Heart right ventricle (tissue), 16 donors: Measurements from ENCODE around the gene MCTP1. TPM values are rescaled to one million over a fixed set of nuclear protein-coding genes. Genes with fewer than 3 reads are reported as not detected.

Experiments used
- ATAC-seq, 8 donors: fragments of 200-7000 bp; cut with Tn5 transposase; one replicate each; pipeline ENCODE4 v1.9.1; 2020; ENCODE audit warnings: mild to moderate bottlenecking in 8 of 8, moderate library complexity in 8 of 8, moderate number of reproducible peaks in 1 of 8
- DNase-seq, 2 donors: peaks; one replicate each; pipeline ENCODE4 v3.0.0-alpha.2; 2020
- H3K27ac ChIP-seq, 10 donors: fragments of 200-600 bp; sonication (generic) in 2 of 10; one replicate each; pipeline versions ENCODE4 v1.5.0 to v1.8.0; 2020 to 2022; ENCODE audit warnings: mild to moderate bottlenecking in 3 of 10
- H3K27me3 ChIP-seq, 7 donors: fragments of 200-600 bp; one replicate each; pipeline ENCODE4 v1.8.0; 2021 to 2022; ENCODE audit warnings: mild to moderate bottlenecking in 2 of 7
- H3K36me3 ChIP-seq, 9 donors: fragments of 200-600 bp; sonication (generic) in 1 of 9; one replicate each; pipeline versions ENCODE4 v1.5.0 to v1.8.0; 2020 to 2022; ENCODE audit warnings: mild to moderate bottlenecking in 2 of 9
- H3K4me1 ChIP-seq, 9 donors: fragments of 200-600 bp; sonication (generic) in 1 of 9; one replicate each; pipeline versions ENCODE4 v1.5.0 to v1.8.0; 2020 to 2022; ENCODE audit warnings: mild to moderate bottlenecking in 4 of 9
- H3K4me3 ChIP-seq, 10 donors: fragments of 200-600 bp; sonication (generic) in 2 of 10; one replicate each; pipeline versions ENCODE4 v1.5.0 to v1.8.0; 2020 to 2022; ENCODE audit warnings: mild to moderate bottlenecking in 7 of 10, moderate library complexity in 2 of 10
- H3K9me3 ChIP-seq, 11 donors: fragments of 200-600 bp in 10 of 11; sonication (generic) in 2 of 11; one replicate each; pipeline versions ENCODE4 v1.5.0 to v1.8.0; 2013 to 2022; ENCODE audit warnings: mild to moderate bottlenecking in 2 of 11, control low read depth in 1 of 11, moderate library complexity in 1 of 11
- CTCF ChIP-seq, 9 donors: fragments of 200-600 bp; sonication (generic) in 2 of 9; IDR thresholded peaks; one replicate each; pipeline versions ENCODE4 v1.5.0 to v1.8.0; 2021 to 2022; ENCODE audit warnings: antibody characterized with exemption in 9 of 9, mild to moderate bottlenecking in 5 of 9, moderate library complexity in 1 of 9
- WGBS, 2 donors: extraction: QIAGEN DNeasy Blood & Tissue Kit; methylation state at CpG; one replicate each; pipeline ENCODE4 v1.1.7; 2013; ENCODE audit warnings: inconsistent platforms in 1 of 2; 5-methylcytosine and 5-hydroxymethylcytosine counted together
- intact Hi-C, 10 donors: fragments of 100-400 bp; cut with DNase I; formaldehyde crosslinking; loops; one replicate each; pipeline versions ENCODE4 v1.11.1 to v1.14.2; 2022
- polyA plus RNA-seq, 2 donors: library from polyadenylated mRNA; stranded (reverse); fragments of 200-250 nt; gene quantifications; one replicate each; pipeline ENCODE4 v1.2.3, GENCODE V29; 2013
- total RNA-seq, 10 donors: library from RNA; stranded (reverse); fragmentation: NEBNext Ultra II Directional in 3 of 10; extraction: Animal tissue kit (Norgen Biotek cat#: 25700) in 3 of 10; gene quantifications; one replicate each; pipeline versions ENCODE4 v1.2.1 to v1.2.4, GENCODE V29; 2021 to 2023
- donor health status: Arrhythmogenic right ventricular cardiomyopathy.
- donor health status: ischemic (EF 13 %, LVEDD 7.1; RV severe dilation, severe dysfunction).
- donor health status: healthy with polysubstance abuse.
- donor health status: DM: no; HTN: yes; CAD: no.
- donor health status: DM: no; HTN: no; CAD: no.
- donor health status: ischemic (EF 25% LVEDD 6.9; RV normal size, moderate dysfunction).
- donor health status: ischemic (EF 25% LVEDD 5.7; RV mildly dilated, moderate dysfunction).
- donor health status: healthy.
- donor health status: DM: yes; HTN: yes; CAD: no.
- donor health status: Ischemic cardiomyopathy.
- donor health status: ischemic (EF 35%, LVEDD 5.7; RV mildly dilated, moderate dysfunction).
- donor health status: nonischemic (EF 11% LVEDD 7.7; RV severe dilation, severe dysfunction).
- donor health status: DM: yes; HTN: yes; CAD: no.
- donor health status: PGD.
- donor health status: ischemic (EF 29% LVEDD 5.4; RV normal size, mild dysfunction).
- donor health status: nonischemic (EF 23%, LVEDD 6.1; RV moderate dilation, normal function).

MCTP1 gene
- total and polyA plus RNA-seq, 12 donors: 1.3 to 19.7 (median 5.3) TPM

DNA sequence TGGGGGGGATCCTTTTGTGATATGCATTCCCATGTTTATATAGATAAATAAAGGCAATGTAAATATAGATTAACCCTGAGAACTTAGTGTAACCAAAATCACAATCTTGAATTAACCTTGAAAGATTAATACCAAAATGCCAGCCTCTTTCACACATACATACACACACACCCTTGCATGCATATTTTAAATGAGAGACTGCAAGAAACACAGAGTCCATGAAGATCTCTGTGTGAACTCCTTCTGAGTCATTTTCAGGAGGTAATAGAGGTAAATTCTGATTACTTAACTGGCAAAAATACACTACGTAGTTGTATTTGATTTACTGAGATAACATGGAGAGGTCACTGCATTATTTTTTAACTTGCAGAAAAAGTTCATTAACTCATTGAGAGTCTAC lies 548.4 kb downstream of the MCTP1 start:
- Histone ChIP-seq H3K4me1 (peaks cover 0 to under 1% (median 0%) of the 10 kb centered on the region in 9 donors), H3K36me3 (no peaks in the 10 kb centered on the region), H3K27ac (no peak overlapping the region), H3K4me3 (no peak overlapping the region), H3K9me3 (no peaks in the 10 kb centered on the region), H3K27me3 (no peaks in the 10 kb centered on the region)
- 84 to 89% methylated on average over 1 of the region's 1 CpG for WGBS, 2 donors
- DNase-seq: no peak
- intact Hi-C loops: loop anchor here in 8 of 10 donors (5.0 to 10.0 kb wide), 3 partner anchors 209 to 214 kb away; no protein-coding TSS in a partner anchor
- ATAC-seq: no peak
- no peak for TF ChIP-seq CTCF (IDR thresholded peaks at IDR 0.05)

- intact Hi-C loops: loop anchor here in 1 of 10 donors (10.0 kb wide), 1 partner anchor 207 kb away; no protein-coding TSS in a partner anchor
- H3K9me3 ChIP-seq: no peaks in the 10 kb centered on the region
- DNase-seq (no peak), ATAC-seq (no peak)
- H3K36me3 ChIP-seq: no peaks in the 10 kb centered on the region
- TF ChIP-seq CTCF (IDR thresholded peaks at IDR 0.05): no peak
- WGBS, 2 donors: 40 to 56% methylated on average over 1 of the region's 1 CpG
- no peak overlapping the region for H3K27ac ChIP-seq
- H3K4me3 ChIP-seq: no peak overlapping the region
- H3K4me1 ChIP-seq: peaks cover 0 to 5% (median 0%) of the 10 kb centered on the region in 9 donors
- H3K27me3 ChIP-seq: no peaks in the 10 kb centered on the region
Measured at GRCh38 chr5:94731471-94731870, 553.4 kb downstream of the MCTP1 start.

GRCh38 chr5:94725142-94725541 lies 559.8 kb downstream of the MCTP1 start:
- Histone ChIP-seq H3K27ac (no peak overlapping the region), H3K27me3 (no peaks in the 10 kb centered on the region), H3K4me1 (no peaks in the 10 kb centered on the region), H3K9me3 (no peaks in the 10 kb centered on the region), H3K4me3 (no peak overlapping the region), H3K36me3 (peaks cover 0 to 5% (median 0%) of the 10 kb centered on the region in 9 donors)
- DNase-seq (no peak), ATAC-seq (no peak)
- TF ChIP-seq CTCF (IDR thresholded peaks at IDR 0.05): no peak
- WGBS, 2 donors: 80 to 86% methylated on average over 1 of the region's 1 CpG
- intact Hi-C loops: no loop called here

GRCh38 chr5:94715768-94716167 lies 569.1 kb downstream of the MCTP1 start:
- no peak overlapping the region for H3K27ac ChIP-seq
- DNase-seq (peak; percentile 12 to 25), ATAC-seq (peak in 7 of 8 donors; percentile 23 to 94 (median 62))
- WGBS, 2 donors: 61 to 67% methylated on average over 3 of the region's 3 CpGs
- H3K4me1 ChIP-seq: no peaks in the 10 kb centered on the region
- peaks cover 0 to 10% (median 0%) of the 10 kb centered on the region in 11 donors for H3K9me3 ChIP-seq
- no peaks in the 10 kb centered on the region for H3K27me3 ChIP-seq
- H3K36me3 ChIP-seq: peaks cover 0 to 30% (median 6%) of the 10 kb centered on the region in 9 donors
- intact Hi-C loops: no loop called here
- no peak for TF ChIP-seq CTCF (IDR thresholded peaks at IDR 0.05)
- H3K4me3 ChIP-seq: no peak overlapping the region
